HG03432 (cell line): ENCODE results near the gene TRIM9.

Experiments used
- ATAC-seq: cut with Tn5 transposase; IDR thresholded peaks from one replicate; pipeline ENCODE4 v1.9.1; 2021; ENCODE audit warnings: mild to moderate bottlenecking, moderate library complexity; ENCODE audit not compliant: unreplicated experiment

Gene TRIM9

DNA sequence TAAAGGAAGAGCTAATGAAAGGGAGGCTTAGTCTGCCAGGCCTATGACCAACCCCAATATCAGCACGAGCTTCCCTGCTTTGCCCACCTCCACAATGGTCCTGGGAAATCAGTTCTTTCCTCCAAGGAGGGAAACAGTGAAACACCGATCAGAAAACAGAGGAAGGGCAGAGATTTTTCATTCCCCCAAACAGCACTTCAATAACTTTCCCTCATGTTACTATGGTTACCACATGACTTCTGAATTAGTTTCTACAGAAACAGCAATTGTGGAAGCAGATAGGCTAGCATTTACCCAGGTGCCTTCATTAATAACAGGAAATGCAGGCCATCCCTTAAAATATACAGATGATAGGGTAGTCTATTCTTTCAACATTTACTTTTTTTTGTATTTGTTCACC lies 35.9 kb downstream of the TRIM9 start:
- no peak for ATAC-seq

DNA sequence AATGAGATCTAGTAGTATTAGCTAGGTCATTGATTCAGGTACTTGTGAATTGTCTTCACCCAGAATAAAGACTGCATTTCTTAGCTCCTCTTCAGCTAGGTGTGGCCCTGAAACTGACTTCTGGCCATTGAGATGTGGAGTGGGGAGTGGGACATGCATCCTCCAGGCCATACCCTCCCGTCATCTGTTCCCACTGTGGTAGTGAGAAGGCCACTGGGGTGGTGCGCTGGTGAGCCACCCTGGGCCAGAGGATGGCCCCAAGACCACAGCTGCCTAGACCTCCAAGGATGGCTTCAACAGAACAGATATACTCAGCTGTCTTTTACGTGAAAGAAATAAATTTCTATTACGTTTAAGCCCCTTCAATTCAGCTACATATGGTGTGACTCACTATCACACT lies 36.5 kb downstream of the TRIM9 start:
- ATAC-seq: no peak

DNA sequence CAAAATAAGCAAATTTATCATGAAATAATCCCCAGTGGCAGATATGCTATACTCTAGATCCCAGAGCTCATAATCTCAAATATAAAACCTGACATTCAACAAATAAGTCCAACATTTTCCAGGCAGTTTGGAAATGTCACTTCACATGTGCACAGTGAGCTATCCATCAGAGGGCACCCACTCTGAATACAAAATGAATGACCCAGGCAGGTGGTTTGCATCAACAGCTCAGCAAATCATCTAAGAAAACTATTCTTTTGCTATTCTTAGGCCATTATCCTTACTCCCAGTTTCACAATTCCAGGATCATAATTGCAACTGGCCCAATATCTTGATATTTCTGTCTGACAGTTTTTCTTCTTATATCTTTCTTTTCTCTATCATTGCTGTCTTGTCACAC lies 38.5 kb downstream of the TRIM9 start:
- ATAC-seq: no peak

DNA sequence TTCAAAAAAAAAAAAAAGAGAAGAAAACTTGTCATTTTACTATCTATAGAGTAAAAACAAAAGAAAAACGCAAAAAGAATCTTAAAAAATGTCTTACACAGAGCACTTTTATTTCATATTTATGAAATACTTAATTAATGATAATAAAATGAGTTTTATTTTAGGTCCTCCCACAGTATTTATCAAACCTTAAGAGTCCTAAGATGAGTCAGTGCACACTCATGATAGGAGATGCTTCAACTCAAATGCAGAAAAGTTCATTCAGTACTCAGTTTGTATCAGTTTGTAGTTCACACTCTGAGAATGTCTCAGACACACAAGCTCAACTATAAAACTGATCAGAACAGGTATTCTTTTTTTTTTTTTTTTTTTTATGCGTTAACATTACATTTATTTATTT lies 41.7 kb downstream of the TRIM9 start:
- no peak for ATAC-seq

DNA sequence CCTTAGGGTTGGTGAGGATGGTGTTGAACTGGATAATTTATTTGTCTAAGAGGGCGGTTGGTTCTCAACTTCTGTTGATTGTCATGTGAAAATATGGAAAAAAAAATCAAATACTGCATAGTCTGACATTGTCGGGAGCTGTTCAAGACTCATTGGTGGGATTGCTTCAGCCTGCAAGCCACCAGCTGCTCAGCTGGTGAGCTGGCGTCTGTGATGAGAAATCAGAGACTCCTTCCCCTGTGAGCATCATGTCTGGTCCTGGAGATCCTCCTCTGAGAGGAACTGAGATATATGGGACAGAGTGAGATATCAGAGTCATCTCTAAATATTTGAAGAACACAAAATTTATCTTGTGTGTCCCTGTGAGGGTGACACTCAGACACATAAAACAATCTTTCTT lies 49.9 kb downstream of the TRIM9 start:
- ATAC-seq: no peak

DNA sequence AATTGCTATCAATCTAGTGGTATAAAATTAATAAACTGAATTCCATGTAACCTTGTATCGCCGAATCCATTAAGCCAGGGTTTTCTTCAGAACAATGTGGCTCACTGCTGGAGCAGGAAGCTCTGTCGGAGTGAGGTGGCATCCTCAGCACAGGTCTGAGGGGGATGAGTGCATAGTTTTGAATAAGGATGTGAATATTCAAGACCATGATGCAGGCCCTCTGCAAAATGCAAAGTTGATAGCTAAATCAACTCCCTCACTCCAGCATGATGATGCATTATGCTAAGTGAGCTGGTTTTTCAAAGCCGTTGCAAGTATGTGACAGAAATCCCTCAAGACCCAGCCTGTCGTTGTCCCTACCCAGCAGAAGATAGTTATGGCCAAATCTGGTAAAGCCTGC lies 53.0 kb downstream of the TRIM9 start:
- ATAC-seq: no peak

DNA sequence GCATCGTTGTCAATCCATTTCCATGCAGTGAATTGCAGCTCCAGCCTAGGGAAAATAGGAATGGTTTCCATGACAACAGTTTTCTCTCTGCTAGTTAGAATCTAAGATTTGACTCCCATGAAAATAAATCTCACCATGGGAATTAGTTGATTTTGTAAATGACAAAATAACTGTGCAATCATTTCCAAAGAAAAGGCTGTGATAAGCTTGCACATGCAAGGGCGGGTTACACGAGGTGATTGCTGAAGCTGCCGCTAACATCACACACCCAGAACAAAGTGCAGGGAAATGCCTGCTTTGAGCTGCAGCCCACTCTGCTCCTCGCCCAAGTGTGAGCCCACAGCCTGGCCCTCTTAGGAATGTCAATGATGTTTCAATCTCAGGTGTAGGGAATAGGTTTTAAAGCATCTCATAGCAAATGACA lies 53.8 kb downstream of the TRIM9 start:
- ATAC-seq: no peak

DNA sequence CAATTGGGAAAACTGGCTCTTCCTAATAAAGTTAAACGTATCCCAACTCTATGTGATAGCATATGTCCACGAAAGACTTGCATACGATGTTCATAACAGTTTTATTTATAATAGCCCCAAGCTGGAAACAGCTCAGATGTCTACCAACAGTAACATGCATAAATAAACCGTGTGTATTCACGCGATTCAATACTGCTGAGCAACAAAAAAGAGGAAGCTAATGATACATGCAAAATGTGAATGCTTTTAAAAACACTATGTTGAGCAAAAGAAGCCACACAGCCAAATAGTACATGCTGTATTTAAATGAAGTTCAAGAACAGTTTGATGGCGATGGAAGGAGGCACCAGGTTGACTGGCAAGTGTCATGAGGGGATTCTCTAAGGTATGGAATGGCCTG lies 55.7 kb downstream of the TRIM9 start:
- no peak for ATAC-seq

DNA sequence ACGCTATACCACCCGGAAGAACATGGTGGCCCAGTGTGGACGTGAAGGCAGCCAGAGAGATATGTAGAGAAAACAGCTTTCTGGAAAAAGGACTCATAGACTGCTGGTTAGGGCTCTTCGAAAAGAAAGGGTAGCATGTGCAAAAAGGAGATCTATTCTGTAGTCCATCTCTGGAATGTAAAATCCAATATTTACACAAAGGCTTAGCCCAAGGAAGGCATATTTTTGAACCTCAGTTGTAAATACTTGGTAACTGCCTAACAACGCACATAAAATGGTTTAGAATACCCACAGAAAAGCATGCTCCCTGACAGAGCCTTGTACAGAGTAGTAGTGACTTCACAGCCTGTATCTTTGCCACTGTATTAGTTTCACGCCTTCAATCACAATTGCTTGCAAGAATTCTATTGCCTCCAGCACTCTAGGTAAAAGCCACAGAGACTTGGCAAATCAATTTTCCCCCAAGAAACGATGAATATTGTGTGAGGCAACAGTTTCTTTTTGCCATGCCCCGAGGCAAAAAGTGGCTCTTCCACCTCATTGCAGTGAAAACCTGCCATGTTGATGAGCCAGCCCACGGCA lies 59.2 kb downstream of the TRIM9 start:
- ATAC-seq: no peak

DNA sequence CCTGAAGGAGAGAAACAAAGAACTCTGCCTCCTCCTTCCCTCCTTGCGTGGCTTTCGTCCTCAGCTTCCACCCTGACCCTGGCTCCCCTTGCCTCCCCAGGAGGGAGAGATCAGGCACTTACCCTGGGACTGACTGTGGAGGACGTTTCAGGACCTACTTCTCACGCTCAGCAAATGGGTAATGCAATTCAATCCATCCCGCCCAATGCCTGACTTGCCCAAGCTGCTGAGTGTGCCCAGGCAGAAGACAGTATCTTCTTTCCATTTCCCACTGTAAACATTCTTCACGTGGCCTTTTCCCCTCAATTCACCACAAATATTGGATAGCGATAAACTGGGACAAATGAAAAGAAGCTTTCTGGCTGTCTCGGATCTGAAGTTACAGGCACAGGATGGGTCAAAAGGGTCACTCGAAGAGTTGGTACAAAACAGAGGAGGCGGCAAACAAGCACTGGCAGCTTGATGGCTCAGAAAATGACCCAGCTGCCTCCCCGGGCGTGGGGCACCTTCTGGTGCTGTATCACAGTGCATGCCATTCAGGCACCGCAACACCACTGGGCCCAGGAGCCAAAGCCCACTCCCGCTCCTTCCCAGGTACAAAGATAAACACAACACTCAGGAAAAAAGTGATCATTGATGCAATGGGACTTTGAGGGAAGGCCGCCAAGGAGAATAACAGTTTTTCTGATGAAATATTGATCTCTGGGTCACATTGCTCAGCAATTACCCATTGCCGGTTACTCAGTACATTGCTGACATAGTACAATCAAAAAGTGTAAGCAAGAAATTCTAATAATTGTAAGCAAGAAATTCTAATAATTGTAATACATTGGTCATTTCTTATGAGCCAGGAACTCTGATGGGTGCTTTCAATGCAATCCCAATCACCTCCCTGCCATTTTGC lies 65.8 kb downstream of the TRIM9 start:
- ATAC-seq: no peak

DNA sequence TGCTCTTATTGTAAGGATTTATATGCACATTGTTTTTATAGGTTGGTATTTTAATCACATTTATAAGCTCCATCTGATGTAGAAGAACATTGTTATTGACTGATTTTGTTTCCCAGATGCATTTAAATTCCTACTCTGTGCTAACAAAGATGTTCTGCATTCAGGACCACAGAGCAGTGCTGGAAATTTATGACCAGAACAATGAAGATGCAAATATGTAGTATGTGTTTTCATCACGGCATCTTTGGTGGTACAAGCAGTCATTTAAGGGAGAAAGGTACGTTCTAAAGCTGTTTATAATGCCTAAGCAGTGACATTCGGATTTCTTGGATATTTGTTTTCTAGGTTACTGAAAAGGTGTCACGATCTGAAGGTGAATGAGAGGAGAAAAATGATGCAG lies 66.5 kb downstream of the TRIM9 start:
- no peak for ATAC-seq

DNA sequence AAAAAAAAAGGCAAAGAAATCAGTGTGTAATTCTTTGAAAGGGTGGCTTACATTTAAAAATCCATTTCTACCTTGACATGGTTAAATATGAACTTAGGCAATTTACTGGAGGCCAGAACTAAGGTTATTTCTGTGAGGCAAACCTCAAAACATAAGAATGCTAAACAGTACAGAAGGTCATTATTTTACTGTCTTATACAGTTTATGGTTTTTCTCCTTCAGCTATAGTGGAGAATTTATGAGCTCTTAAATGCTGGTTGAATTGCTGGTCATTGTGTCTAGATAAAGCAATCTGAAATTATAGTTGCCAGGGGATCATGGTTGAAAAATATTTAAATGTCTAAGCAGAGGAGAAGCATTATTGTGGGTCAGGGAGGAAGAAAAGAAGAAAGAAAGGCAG lies 70.5 kb downstream of the TRIM9 start:
- ATAC-seq: no peak

DNA sequence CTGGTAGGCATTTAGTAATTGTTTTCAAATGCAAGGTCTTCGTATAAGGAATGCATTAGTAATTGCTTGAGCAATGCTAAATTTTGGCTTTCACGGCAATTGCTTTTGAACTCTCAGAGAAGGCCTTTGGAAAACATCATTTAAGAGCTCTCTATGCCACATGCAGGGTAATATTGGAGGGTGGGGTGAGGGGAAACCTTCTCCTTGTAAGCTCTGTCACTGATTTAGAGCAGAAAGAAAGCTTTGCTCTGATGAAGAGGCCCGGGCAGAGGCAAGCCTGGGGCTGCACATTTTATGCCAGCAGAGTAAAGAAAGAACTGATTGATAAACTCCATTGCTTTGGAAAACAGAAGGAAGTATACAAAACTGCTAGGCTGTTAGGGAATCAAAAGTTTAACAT lies 70.9 kb downstream of the TRIM9 start:
- no peak for ATAC-seq

DNA sequence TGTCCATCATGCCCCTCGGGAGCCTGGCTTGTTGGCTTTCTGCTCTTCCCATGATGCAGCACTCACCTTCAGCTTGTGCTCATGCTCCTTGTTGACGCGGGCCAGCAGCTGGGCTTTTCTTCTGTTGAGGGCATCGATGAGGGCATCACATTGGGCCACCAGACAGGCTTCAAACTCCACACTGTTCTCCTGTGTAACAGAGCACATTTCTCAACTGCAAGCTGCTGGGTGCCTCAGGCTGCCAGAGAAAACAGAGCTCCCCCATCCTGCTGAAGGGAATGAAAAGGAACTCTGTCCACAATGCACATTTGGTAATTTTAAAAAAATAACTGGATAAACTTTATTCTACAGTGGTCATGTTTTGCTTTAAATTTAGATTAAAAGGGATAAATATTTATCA lies 72.1 kb downstream of the TRIM9 start:
- no peak for ATAC-seq

DNA sequence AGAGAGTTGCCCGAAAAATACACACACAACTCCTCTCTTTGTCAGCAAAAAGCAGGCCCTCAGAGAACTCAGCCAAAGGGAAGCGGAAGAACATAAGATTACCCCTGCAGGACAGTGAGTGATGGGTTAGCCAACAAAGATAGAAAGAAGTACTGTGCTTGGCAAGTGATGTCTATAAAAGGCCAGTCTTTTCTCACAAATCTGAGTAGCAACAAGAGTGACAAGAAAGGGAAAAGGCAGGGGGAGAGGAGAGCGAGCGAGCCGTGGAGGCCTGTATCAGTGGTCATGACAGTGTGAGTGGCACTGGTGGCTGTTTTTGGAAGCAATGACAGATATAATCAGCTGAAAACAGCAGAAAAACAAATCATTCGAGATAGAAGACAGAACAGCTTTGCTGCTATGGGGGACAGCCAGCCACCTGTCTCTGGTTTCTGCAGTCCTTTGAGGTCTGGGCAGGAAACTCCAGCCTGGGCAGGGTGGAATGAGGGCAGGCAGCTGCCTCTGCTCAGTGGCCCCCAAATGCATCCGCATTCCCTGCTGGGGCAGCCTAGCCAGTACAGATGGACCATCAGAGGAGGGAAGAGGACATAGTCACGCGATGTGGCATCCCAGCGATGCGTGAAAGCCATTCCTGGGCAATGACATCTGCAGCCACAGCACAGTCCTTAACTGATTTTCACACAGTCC lies 74.7 kb downstream of the TRIM9 start:
- ATAC-seq: no peak

DNA sequence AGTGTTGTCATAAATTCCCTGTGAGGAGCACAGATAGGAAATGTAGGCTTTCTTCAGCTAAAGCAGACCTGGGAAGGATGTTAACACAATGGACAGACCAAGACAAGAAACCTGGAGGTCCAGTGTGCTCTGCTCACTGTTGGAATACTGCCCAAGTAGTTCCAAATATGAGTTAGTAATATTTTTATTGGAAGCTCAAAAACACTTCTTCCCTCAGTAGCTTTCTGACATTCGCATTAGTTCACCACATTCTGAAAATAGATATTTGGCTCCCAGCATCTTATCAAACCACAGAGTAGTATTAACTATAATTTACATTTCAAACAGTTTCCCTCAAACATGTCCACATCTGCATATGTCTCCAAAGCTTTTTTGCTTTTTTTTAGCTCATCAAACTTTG lies 75.8 kb downstream of the TRIM9 start:
- ATAC-seq: no peak

DNA sequence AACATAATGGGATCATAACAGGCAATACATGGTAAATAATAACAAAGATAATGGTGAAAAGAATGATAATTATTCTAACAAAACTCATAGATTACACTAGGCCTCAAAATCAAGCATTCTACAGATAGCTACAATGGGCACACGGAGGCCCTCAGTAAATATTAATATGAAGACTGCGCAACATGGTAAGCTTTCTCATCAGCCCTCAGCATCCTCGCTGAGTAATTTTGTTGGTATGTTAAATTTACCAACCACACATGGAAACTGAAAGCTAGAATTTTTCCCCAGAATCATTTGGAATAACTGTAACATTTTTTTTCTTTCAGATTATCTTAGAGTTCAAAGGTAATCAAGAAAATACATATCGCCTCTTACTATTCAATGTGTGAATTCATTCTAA lies 76.4 kb downstream of the TRIM9 start:
- ATAC-seq: no peak

DNA sequence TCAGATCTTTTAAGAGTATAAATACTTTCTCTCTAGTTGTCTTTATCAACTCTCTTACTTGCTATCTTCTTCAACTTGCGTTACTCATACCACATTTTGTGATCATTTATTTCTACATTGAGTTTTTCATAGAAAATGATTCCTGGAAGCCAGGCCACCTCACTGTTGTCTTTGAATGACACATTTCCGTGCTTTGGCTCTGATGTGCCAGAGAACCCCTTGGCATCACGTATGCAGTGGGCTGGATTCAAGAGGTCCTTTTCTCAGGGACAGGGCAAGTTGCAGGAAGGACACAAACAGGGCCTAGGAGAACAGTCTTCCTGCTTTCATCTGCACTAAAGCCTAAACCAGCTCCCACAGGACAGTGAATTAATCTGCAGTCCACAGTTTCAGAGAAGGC lies 80.3 kb downstream of the TRIM9 start:
- ATAC-seq: no peak

DNA sequence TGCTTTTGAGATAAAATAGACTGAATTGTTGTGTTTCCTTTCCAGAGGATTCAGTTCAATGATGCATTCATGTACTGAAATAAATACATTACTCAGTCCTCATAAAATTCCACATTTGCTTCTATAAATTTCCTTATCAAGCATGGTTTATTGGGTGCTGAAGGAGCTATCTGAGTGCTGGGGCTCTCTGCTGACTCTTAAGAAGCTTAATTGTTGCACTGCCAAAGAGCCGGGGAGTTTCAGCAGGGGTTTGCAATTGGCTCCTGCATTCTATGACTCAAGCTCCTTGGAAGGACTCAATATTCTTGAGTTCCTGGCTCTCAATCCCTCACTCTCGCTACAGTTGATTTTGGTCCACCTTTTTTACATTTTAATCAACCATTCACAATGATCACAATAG lies 80.8 kb downstream of the TRIM9 start:
- no peak for ATAC-seq

DNA sequence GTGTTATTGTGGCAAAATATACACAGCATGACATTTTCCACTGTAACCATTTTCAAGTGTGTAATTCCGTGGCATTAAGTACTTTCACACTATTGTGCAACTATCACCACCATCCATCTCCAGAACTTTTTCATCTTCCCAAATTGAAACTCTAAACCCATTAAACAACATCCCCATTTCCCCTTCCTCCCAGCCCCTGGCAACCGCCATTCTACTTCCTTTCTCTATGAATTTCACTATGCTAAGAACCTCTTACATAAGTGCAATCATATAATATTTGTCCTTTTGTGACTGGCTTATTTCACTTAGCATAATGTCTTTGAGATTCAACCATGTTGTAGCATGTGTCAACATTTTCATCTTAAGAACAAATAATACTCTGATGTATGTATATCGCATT lies 82.8 kb downstream of the TRIM9 start:
- no peak for ATAC-seq

DNA sequence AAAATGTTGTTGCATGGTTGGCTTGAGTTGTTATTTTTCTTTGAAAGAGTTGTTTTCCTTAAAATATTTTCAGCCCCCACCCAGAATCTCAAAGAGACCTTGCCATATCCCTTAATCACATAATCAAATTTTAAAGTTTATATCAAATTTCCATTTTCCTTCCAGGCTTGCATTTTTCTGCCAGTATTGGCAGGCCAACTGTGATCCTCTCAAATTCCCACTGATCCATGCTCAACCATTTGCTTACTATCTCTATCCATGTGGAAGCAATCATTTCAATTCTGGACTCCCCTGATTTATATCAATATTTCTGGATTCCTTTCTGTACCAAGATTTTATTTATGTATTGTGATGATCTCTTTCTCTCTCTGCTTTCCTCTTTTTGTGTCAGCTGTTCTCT lies 86.5 kb downstream of the TRIM9 start:
- ATAC-seq: no peak

DNA sequence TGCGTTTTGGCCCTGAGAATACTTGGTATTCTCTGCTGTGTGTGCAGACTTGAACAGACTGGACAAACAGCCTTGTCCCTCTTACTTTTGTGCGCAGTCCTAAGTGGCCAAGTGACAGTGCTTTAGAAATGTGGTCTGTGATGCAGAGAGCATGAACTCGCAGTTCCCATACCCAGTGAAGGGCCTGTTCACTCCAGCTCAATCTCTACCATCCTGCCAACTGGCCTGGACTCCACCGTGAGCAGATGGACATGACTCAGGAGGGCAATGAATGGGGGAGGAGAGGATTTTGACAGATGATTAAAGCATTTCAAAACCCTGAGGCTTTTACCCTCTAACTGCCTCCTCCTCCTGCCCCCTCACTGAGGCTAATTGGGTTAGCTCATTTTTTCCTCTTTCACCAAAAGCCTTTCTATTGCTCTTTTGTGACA lies 88.1 kb downstream of the TRIM9 start:
- no peak for ATAC-seq
